ENCODE results near the gene AKAP13.

AKAP13 gene

GRCh38 chr15:85580879-85581278 lies 200.5 kb downstream of the AKAP13 start:
- Histone ChIP-seq H3K36me3 (ENCODE audit: control insufficient read depth in 2 of 2, insufficient read depth in 1 of 2, low read length in 2 of 2) (peaks cover 0 to 36% of the 10 kb centered on the region in 2 experiments; a peak in 2 of 3 replicates), H3K27ac (ENCODE audit: extremely low read depth, low read depth, low read length) (no peak overlapping the region), H3K4me1 (ENCODE audit: control insufficient read depth, insufficient read depth, low read length) (peaks cover 3% of the 10 kb centered on the region; the same call in 1 of the 2 replicates), H3K4me3 (ENCODE audit: low read depth, low read length) (no peak overlapping the region), H3K9me3 (ENCODE audit: control insufficient read depth, insufficient read depth, low read depth, low read length) (no peaks in the 10 kb centered on the region)
- POLR2A ChIA-PET, result no interaction called here
- CTCF ChIA-PET, result no interaction called here
- TF ChIP-seq ZNF707 (tag by site-specific recombination; IDR thresholded peaks at IDR 0.05), result no peak
- TF ChIP-seq ZNF658 (tag by site-specific recombination; IDR thresholded peaks at IDR 0.05), result no peak
- TF ChIP-seq KLF8 (tag by site-specific recombination; IDR thresholded peaks at IDR 0.05), result no peak
- TF ChIP-seq ZNF184 (tag by site-specific recombination; IDR thresholded peaks at IDR 0.05), result no peak
- no peak for TF ChIP-seq ZNF280C (tag by site-specific recombination; IDR thresholded peaks at IDR 0.05)
- TF ChIP-seq ZNF16 (tag by site-specific recombination; IDR thresholded peaks at IDR 0.05; ENCODE audit: low read depth), result no peak
- TF ChIP-seq ZNF513 (tag by site-specific recombination; IDR thresholded peaks at IDR 0.05), result no peak

GRCh38 chr15:85581495-85581894 lies 201.1 kb downstream of the AKAP13 start:
- Histone ChIP-seq H3K4me1 (ENCODE audit: control insufficient read depth, insufficient read depth, low read length) (peaks cover 3% of the 10 kb centered on the region; the same call in 1 of the 2 replicates), H3K4me3 (ENCODE audit: low read depth, low read length) (no peak overlapping the region), H3K36me3 (ENCODE audit: control insufficient read depth in 2 of 2, insufficient read depth in 1 of 2, low read length in 2 of 2) (peaks cover 2 to 36% of the 10 kb centered on the region in 2 experiments; a peak in 2 of 3 replicates), H3K9me3 (ENCODE audit: control insufficient read depth, insufficient read depth, low read depth, low read length) (no peaks in the 10 kb centered on the region), H3K27ac (ENCODE audit: extremely low read depth, low read depth, low read length) (no peak overlapping the region)
- ChIA-PET CTCF (interaction anchor here (0.6 kb wide), 1 partner anchor 148 kb away, joined by 4 read pairs; no protein-coding TSS in a partner anchor), POLR2A (no interaction called here)
- no peak for TF ChIP-seq SETDB1 (IDR thresholded peaks at IDR 0.05; ENCODE audit: insufficient read length, low read length)
- TF ChIP-seq PBX3 (CRISPR knock-in tag; IDR thresholded peaks at IDR 0.05), result no peak
- no peak for TF ChIP-seq ZNF664 (tag by site-specific recombination; IDR thresholded peaks at IDR 0.05)
- peak; percentile 22; the same call in 1 of the 2 replicates for TF ChIP-seq PRDM10 (tag by site-specific recombination; IDR thresholded peaks at IDR 0.05)
- TF ChIP-seq ZNF580 (tag by site-specific recombination; IDR thresholded peaks at IDR 0.05), result no peak
- no peak for TF ChIP-seq ZBTB1 (tag by site-specific recombination; IDR thresholded peaks at IDR 0.05)

All from HEK293 (cell line).